ENCODE data around the gene SKA2.

The SKA2 gene

DNA sequence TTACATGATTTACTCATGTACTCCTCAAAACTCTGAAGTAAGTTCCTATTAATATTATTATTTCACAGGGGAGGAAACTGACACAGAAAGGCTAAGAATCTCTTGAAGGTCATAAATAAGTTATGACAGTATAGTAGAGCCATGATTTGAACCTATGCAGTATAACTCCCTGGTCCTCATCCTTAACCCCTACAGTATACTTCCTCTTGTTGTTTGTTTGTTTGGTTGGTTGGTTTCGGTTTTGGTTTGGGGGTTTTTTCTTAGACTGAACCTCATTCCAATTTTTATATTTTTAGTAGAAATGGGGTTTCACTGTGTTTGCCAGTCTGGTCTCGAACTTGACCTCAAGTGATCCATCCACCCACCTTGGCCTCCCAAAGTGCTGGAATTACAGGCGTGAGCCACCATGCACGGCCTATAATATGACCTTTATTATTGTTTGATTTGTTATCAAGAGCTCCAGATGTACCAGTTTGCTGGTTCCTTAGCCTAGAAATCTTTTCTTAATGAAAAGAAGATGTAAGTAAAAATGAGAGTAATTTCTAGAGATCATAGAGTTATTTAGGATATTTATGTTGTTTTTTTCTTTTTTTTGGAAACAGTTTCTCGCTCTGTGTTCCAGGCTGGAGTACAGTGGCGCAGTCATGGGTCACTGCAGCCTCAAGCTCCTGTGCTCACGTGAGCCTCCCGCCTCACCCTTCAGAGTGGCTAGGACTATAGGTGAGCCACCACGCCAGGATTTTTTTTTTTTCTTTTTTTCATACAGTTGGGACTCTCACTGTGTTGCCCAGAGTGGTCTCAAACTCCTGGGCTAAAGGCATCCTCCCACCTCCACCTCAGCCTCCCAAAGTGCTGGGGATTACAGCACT lies 5.4 kb upstream of the SKA2 start:
- H3K79me2 ChIP-seq (ENCODE audit: insufficient read depth, low read depth), result peaks cover 96% of the 10 kb centered on the region
- H3K27ac ChIP-seq, result no peak overlapping the region
- no peaks in the 10 kb centered on the region for H4K20me1 ChIP-seq (ENCODE audit: insufficient read depth)
- peak overlapping the region; percentile 47 for H3K4me2 ChIP-seq
- TF ChIP-seq, protein P1, sequence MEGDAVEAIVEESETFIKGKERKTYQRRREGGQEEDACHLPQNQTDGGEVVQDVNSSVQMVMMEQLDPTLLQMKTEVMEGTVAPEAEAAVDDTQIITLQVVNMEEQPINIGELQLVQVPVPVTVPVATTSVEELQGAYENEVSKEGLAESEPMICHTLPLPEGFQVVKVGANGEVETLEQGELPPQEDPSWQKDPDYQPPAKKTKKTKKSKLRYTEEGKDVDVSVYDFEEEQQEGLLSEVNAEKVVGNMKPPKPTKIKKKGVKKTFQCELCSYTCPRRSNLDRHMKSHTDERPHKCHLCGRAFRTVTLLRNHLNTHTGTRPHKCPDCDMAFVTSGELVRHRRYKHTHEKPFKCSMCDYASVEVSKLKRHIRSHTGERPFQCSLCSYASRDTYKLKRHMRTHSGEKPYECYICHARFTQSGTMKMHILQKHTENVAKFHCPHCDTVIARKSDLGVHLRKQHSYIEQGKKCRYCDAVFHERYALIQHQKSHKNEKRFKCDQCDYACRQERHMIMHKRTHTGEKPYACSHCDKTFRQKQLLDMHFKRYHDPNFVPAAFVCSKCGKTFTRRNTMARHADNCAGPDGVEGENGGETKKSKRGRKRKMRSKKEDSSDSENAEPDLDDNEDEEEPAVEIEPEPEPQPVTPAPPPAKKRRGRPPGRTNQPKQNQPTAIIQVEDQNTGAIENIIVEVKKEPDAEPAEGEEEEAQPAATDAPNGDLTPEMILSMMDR (conservative IDR thresholded peaks at IDR 0.05; ENCODE audit: low read depth, low read length), result no peak
- no peak overlapping the region for H3K9ac ChIP-seq
- H3K36me3 ChIP-seq (ENCODE audit: insufficient read depth), result no peaks in the 10 kb centered on the region
- no peak overlapping the region for H3K4me3 ChIP-seq (IDR thresholded peaks at IDR 0.05; ENCODE audit: insufficient read depth, low read depth, low read length)
- peaks cover 43% of the 10 kb centered on the region for H3K4me1 ChIP-seq (ENCODE audit: low read depth, poor library complexity, severe bottlenecking)
- no peaks in the 10 kb centered on the region for H3K27me3 ChIP-seq (ENCODE audit: insufficient read depth, low read depth)
- no peak overlapping the region for H2AFZ ChIP-seq (ENCODE audit: low read depth)

DNA sequence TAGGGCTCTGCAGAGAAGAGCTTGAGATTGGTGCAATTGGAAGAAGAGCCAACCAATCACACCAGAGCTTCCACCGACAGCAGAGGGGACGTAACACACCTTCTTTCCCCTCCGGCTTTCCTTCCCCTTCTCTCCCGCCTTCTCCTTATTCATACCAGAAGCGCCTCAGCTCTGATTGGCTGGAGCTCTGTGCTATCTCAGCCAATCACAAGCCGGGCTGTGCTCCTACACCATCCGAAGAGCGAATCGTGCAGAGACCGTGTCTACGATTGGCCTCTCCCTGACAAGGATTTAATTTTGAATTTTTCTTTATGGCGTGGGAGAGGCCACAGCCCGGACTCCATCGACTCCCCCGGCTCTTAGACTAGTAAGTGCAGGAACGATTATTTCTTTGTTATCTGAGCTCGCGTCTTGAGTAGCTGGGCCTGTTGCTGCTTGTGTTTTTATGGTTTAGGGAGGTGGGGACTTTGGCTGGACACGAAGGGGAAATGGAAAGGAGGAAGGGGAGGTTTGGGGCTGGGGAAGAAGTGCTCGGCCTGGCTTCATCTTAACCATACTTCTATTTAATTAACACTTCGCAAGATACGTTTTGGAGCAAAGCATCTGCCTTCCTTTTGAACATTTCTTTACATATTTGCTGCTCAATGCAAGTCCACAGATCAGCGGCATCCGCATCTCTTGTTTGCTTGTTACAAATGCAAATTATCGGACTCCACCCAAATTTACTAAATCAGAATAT lies 622 bp upstream of the SKA2 start, which contains the start of gene PRR11:
Gene PRR11 (plus strand): TSS at position 308 of the 739 bp plus-strand sequence. CDS start 14,007 bp downstream, outside the sequence.
- H3K27me3 ChIP-seq (ENCODE audit: insufficient read depth, low read depth), result no peaks in the 10 kb centered on the region
- peak within 1 kb of the TSS; percentile 90 for H3K9ac ChIP-seq
- H4K20me1 ChIP-seq (ENCODE audit: insufficient read depth), result no peaks in the 10 kb centered on the region
- peak within 1 kb of the TSS; percentile 89 for H3K27ac ChIP-seq
- peaks cover 89% of the 10 kb centered on the region for H3K79me2 ChIP-seq (ENCODE audit: insufficient read depth, low read depth)
- no peaks in the 10 kb centered on the region for H3K36me3 ChIP-seq (ENCODE audit: insufficient read depth)
- H3K4me1 ChIP-seq (ENCODE audit: low read depth, poor library complexity, severe bottlenecking), result peaks cover 73% of the 10 kb centered on the region
- peak within 1 kb of the TSS; percentile 81 for H2AFZ ChIP-seq (ENCODE audit: low read depth)
- TF ChIP-seq, protein P1 (conservative IDR thresholded peaks at IDR 0.05; ENCODE audit: low read depth, low read length), result no peak
- no peak within 1 kb of the TSS for H3K4me3 ChIP-seq (IDR thresholded peaks at IDR 0.05; ENCODE audit: insufficient read depth, low read depth, low read length)
- peak within 1 kb of the TSS; percentile 78 for H3K4me2 ChIP-seq

DNA sequence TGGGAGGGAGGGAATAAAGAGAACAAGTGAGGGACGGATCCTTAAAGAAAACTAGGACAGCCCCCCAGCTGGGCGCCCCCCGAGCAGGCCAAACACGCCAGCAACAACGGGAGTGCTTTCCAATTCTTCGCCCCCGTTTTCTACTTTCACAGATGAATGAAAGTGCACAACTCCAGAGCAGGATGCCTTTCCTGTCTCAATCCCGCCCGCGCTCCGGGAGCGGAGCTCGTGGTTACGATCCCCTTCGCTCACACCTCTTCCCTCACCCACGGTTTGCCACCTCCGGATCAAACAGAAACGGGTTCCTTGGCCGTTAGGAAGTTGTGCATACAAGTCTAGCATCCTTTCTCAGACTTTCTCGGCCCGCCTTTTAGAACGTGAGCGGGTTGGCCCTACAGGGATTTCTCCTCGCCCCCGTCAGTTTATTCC lies 680 bp downstream of the SKA2 start:
- Histone ChIP-seq H3K27ac (peak overlapping the region; percentile 89), H4K20me1 (ENCODE audit: insufficient read depth) (no peaks in the 10 kb centered on the region), H2AFZ (ENCODE audit: low read depth) (peak overlapping the region; percentile 81), H3K36me3 (ENCODE audit: insufficient read depth) (no peaks in the 10 kb centered on the region), H3K27me3 (ENCODE audit: insufficient read depth, low read depth) (no peaks in the 10 kb centered on the region), H3K4me3 (IDR thresholded peaks at IDR 0.05; ENCODE audit: insufficient read depth, low read depth, low read length) (no peak overlapping the region), H3K4me2 (peak overlapping the region; percentile 68; the same call in 1 of the 2 replicates), H3K79me2 (ENCODE audit: insufficient read depth, low read depth) (peaks cover 89% of the 10 kb centered on the region), H3K9ac (peak overlapping the region; percentile 90), H3K4me1 (ENCODE audit: low read depth, poor library complexity, severe bottlenecking) (peaks cover 73% of the 10 kb centered on the region)
- TF ChIP-seq, protein P1 (conservative IDR thresholded peaks at IDR 0.05; ENCODE audit: low read depth, low read length), result no peak

DNA sequence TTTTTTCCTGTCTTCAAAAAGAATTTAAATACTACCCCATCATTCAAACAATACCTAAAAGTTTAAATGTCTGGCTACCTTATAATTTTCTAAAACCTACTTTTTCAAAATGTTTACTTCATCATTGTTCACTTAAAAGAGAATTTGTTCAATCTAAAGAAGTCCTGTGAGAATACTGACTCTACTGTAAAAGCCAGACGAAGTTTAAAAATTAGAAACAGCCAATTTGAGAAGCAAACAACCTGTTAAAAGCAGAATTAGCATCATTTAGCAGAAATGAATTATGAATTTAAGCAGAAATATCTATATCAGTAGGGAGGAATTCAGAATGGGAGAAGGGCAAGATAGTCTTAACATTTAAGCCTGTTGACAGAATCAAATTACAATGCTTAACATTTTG lies 2.1 kb downstream of the SKA2 start:
- Histone ChIP-seq H3K27ac (no peak overlapping the region), H2AFZ (ENCODE audit: low read depth) (no peak overlapping the region), H3K4me1 (ENCODE audit: low read depth, poor library complexity, severe bottlenecking) (peaks cover 59% of the 10 kb centered on the region)

More for the DNA sequence above, 2.1 kb downstream of the SKA2 start:
- no peak overlapping the region for H3K4me3 ChIP-seq (IDR thresholded peaks at IDR 0.05; ENCODE audit: insufficient read depth, low read depth, low read length)
- H4K20me1 ChIP-seq (ENCODE audit: insufficient read depth), result 0 out of 2 replicates have a peak, but pooled peaks cover 4% of the 10 kb centered on the region
- H3K36me3 ChIP-seq (ENCODE audit: insufficient read depth), result no peaks in the 10 kb centered on the region
- TF ChIP-seq, protein P1 (conservative IDR thresholded peaks at IDR 0.05; ENCODE audit: low read depth, low read length), result no peak
- H3K4me2 ChIP-seq, result peak overlapping the region; percentile 68; the same call in 1 of the 2 replicates
- H3K79me2 ChIP-seq (ENCODE audit: insufficient read depth, low read depth), result peaks cover 89% of the 10 kb centered on the region
- H3K27me3 ChIP-seq (ENCODE audit: insufficient read depth, low read depth), result no peaks in the 10 kb centered on the region
- H3K9ac ChIP-seq, result no peak overlapping the region

All from KMS-11 (cell line).